ENCODE data around the gene CEP83.
"Not testable (repeated sequence)": the region's sequence is repeated elsewhere in the genome, so short reads cannot be mapped to it uniquely, and the experiment has no call there.

The CEP83 gene

GRCh38 chr12:94401326-94401725 is 58.3 kb downstream of the CEP83 start:
- Histone ChIP-seq H3K27ac (ENCODE audit: low read length) (no peak overlapping the region), H3K9me3 (ENCODE audit: control insufficient read depth, low read depth, low read length) (no peaks in the 10 kb centered on the region), H3K27me3 (ENCODE audit: control insufficient read depth, insufficient read depth, low read length) (no peaks in the 10 kb centered on the region), H3K36me3 (ENCODE audit: control insufficient read depth, low read depth, low read length) (no peaks in the 10 kb centered on the region), H3K4me1 (ENCODE audit: control insufficient read depth, low read depth, low read length) (no peaks in the 10 kb centered on the region), H3K4me3 (ENCODE audit: low read length) (no peak overlapping the region), H3K9ac (ENCODE audit: low read length) (no peak overlapping the region)

GRCh38 chr12:94398685-94399084 is 61.0 kb downstream of the CEP83 start:
- H3K4me1 ChIP-seq (ENCODE audit: control insufficient read depth, low read depth, low read length); H3K9me3 ChIP-seq (ENCODE audit: control insufficient read depth, low read depth, low read length); H3K27ac ChIP-seq (ENCODE audit: low read length); H3K27me3 ChIP-seq (ENCODE audit: control insufficient read depth, insufficient read depth, low read length); H3K9ac ChIP-seq (ENCODE audit: low read length); H3K4me3 ChIP-seq (ENCODE audit: low read length); H3K36me3 ChIP-seq (ENCODE audit: control insufficient read depth, low read depth, low read length): not testable (repeated sequence)

GRCh38 chr12:94397401-94397800 is 62.3 kb downstream of the CEP83 start:
- H3K9me3 ChIP-seq (ENCODE audit: control insufficient read depth, low read depth, low read length) = no peaks in the 10 kb centered on the region
- no peak overlapping the region for H3K27ac ChIP-seq (ENCODE audit: low read length)
- no peaks in the 10 kb centered on the region for H3K4me1 ChIP-seq (ENCODE audit: control insufficient read depth, low read depth, low read length)
- no peaks in the 10 kb centered on the region for H3K36me3 ChIP-seq (ENCODE audit: control insufficient read depth, low read depth, low read length)
- H3K4me3 ChIP-seq (ENCODE audit: low read length) = no peak overlapping the region
- no peak overlapping the region for H3K9ac ChIP-seq (ENCODE audit: low read length)
- no peaks in the 10 kb centered on the region for H3K27me3 ChIP-seq (ENCODE audit: control insufficient read depth, insufficient read depth, low read length)

- not testable (repeated sequence) for H3K4me1 ChIP-seq (ENCODE audit: control insufficient read depth, low read depth, low read length); H3K9ac ChIP-seq (ENCODE audit: low read length); H3K4me3 ChIP-seq (ENCODE audit: low read length); H3K9me3 ChIP-seq (ENCODE audit: control insufficient read depth, low read depth, low read length); H3K27ac ChIP-seq (ENCODE audit: low read length); H3K27me3 ChIP-seq (ENCODE audit: control insufficient read depth, insufficient read depth, low read length); H3K36me3 ChIP-seq (ENCODE audit: control insufficient read depth, low read depth, low read length)
Measured at GRCh38 chr12:94396014-94396413, 63.7 kb downstream of the CEP83 start.

- Histone ChIP-seq H3K36me3 (ENCODE audit: control insufficient read depth, low read depth, low read length) (peaks cover 4% of the 10 kb centered on the region), H3K9me3 (ENCODE audit: control insufficient read depth, low read depth, low read length) (no peaks in the 10 kb centered on the region), H3K4me3 (ENCODE audit: low read length) (peak overlapping the region; percentile 50), H3K9ac (ENCODE audit: low read length) (no peak overlapping the region), H3K27ac (ENCODE audit: low read length) (no peak overlapping the region), H3K27me3 (ENCODE audit: control insufficient read depth, insufficient read depth, low read length) (no peaks in the 10 kb centered on the region), H3K4me1 (ENCODE audit: control insufficient read depth, low read depth, low read length) (peaks cover 3% of the 10 kb centered on the region)
Measured at GRCh38 chr12:94390130-94390485, 69.6 kb downstream of the CEP83 start.

DNA sequence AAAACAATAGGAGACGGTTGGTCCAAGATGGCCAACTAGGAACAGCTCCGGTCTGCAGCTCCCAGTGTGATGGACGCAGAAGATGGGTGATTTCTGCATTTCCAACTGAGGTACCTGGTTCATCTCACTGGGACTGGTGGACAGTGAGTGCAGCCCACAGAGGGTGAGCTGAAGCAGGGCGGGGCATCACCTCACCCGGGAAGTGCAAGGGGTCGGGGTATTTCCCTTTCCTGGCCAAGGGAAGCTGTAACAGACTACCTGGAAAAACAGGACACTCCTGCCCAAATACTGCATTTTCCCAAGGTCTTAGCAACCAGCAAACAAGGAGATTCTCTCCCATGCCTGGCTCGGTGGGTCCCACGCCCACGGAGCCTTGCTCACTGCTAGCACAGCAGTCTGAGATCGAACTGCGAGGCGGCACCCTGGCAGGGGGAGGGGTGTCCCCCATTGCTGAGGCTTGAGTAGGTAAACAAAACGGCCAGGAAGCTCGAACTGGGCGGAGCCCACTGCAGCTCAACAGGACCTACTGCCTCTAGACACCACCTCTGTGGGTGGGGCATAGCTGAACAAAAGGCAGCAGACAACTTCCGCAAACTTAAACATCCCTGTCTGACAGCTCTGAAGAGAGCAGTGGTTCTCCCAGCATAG is 70.1 kb downstream of the CEP83 start:
- not testable (repeated sequence) for H3K27me3 ChIP-seq (ENCODE audit: control insufficient read depth, insufficient read depth, low read length); H3K36me3 ChIP-seq (ENCODE audit: control insufficient read depth, low read depth, low read length); H3K27ac ChIP-seq (ENCODE audit: low read length); H3K9me3 ChIP-seq (ENCODE audit: control insufficient read depth, low read depth, low read length); H3K4me1 ChIP-seq (ENCODE audit: control insufficient read depth, low read depth, low read length); H3K9ac ChIP-seq (ENCODE audit: low read length)
- H3K4me3 ChIP-seq (ENCODE audit: low read length) = peak overlapping the region; percentile 50

- Histone ChIP-seq H3K27me3 (ENCODE audit: control insufficient read depth, insufficient read depth, low read length) (no peaks in the 10 kb centered on the region), H3K4me1 (ENCODE audit: control insufficient read depth, low read depth, low read length) (peaks cover 3% of the 10 kb centered on the region), H3K4me3 (ENCODE audit: low read length) (no peak overlapping the region), H3K9ac (ENCODE audit: low read length) (no peak overlapping the region), H3K27ac (ENCODE audit: low read length) (no peak overlapping the region), H3K9me3 (ENCODE audit: control insufficient read depth, low read depth, low read length) (no peaks in the 10 kb centered on the region), H3K36me3 (ENCODE audit: control insufficient read depth, low read depth, low read length) (peaks cover 4% of the 10 kb centered on the region)
Measured at GRCh38 chr12:94386422-94386821, 73.2 kb downstream of the CEP83 start.

- no peaks in the 10 kb centered on the region for H3K9me3 ChIP-seq (ENCODE audit: control insufficient read depth, low read depth, low read length)
- no peak overlapping the region for H3K27ac ChIP-seq (ENCODE audit: low read length)
- H3K27me3 ChIP-seq (ENCODE audit: control insufficient read depth, insufficient read depth, low read length) = no peaks in the 10 kb centered on the region
- no peak overlapping the region for H3K4me3 ChIP-seq (ENCODE audit: low read length)
- peaks cover 4% of the 10 kb centered on the region for H3K36me3 ChIP-seq (ENCODE audit: control insufficient read depth, low read depth, low read length)
- no peaks in the 10 kb centered on the region for H3K4me1 ChIP-seq (ENCODE audit: control insufficient read depth, low read depth, low read length)
- no peak overlapping the region for H3K9ac ChIP-seq (ENCODE audit: low read length)
Measured at GRCh38 chr12:94384030-94384429, 75.6 kb downstream of the CEP83 start.

DNA sequence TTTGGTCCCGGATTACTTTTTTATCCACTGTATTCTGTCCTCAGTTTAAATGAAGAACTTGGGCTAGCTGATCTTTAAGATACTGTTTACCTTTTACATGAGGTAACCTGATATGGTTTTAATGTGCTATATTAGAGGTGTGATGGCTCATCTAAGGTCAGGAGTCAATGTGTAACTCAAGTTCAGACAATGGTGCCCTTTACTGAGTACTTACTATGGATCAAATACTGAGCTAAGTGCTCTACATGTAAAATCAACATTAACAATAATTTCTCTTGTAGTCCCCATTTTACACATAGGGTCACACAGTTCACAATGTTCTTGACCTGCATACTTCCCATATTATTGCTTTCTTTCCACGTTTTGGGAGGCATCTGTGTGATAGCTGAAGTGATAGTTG is 79.2 kb downstream of the CEP83 start:
- Histone ChIP-seq H3K27ac (ENCODE audit: low read length) (no peak overlapping the region), H3K4me1 (ENCODE audit: control insufficient read depth, low read depth, low read length) (no peaks in the 10 kb centered on the region), H3K9ac (ENCODE audit: low read length) (no peak overlapping the region), H3K36me3 (ENCODE audit: control insufficient read depth, low read depth, low read length) (peaks cover 9% of the 10 kb centered on the region), H3K4me3 (ENCODE audit: low read length) (no peak overlapping the region), H3K27me3 (ENCODE audit: control insufficient read depth, insufficient read depth, low read length) (no peaks in the 10 kb centered on the region), H3K9me3 (ENCODE audit: control insufficient read depth, low read depth, low read length) (no peaks in the 10 kb centered on the region)

DNA sequence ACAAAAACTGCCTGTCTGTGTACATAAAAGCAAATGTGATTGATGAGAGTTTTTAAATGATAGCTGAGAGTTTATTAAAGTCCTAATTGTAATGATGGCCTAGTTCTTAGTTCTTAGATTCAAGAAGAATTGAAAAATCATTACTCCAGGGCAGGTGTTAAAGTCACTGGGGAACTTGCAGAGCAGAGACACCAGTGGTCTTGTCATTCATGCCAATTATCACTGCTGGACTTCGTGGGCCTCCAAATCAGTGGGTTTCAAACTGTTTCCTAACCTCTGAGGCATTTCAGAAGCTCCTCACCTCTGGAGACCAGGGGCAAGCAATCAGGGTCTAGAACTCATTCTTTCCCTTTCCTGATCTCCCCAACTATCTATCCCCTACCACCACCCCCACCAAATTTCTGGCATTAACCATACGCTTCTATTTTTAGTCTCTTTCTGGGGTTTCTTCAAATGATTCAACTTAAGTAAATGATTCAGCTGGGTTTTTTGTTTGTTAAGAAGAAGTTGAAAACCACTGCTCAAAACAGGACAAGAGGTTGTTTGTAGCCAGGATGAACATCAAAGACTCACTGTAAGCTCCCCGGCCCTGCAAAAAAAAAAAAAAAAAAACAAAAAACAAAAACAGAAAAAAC is 80.1 kb downstream of the CEP83 start:
- Histone ChIP-seq H3K4me1 (ENCODE audit: control insufficient read depth, low read depth, low read length) (no peaks in the 10 kb centered on the region), H3K4me3 (ENCODE audit: low read length) (no peak overlapping the region), H3K9me3 (ENCODE audit: control insufficient read depth, low read depth, low read length) (no peaks in the 10 kb centered on the region), H3K9ac (ENCODE audit: low read length) (no peak overlapping the region), H3K36me3 (ENCODE audit: control insufficient read depth, low read depth, low read length) (peaks cover 5% of the 10 kb centered on the region), H3K27me3 (ENCODE audit: control insufficient read depth, insufficient read depth, low read length) (no peaks in the 10 kb centered on the region), H3K27ac (ENCODE audit: low read length) (no peak overlapping the region)

DNA sequence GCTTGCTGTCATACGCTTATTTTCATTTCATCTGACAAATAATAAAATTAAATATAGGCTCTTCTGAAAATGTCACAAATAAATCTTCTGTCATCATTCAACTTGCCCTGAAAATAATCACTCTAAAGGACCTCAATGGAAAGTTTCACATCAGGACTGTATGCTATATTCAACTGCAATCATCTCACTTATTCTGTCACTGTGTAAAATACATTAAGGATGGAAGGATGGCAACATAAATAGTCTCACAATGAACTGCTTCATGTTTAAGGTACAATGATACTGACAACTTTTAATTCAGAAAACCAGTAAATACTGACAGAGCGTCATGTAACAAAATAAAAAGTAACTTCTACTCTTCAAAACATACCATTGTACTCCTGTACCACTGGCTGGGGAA is 82.1 kb downstream of the CEP83 start:
- H3K9me3 ChIP-seq (ENCODE audit: control insufficient read depth, low read depth, low read length) = no peaks in the 10 kb centered on the region
- no peak overlapping the region for H3K27ac ChIP-seq (ENCODE audit: low read length)
- H3K36me3 ChIP-seq (ENCODE audit: control insufficient read depth, low read depth, low read length) = peaks cover 5% of the 10 kb centered on the region
- no peak overlapping the region for H3K9ac ChIP-seq (ENCODE audit: low read length)
- no peak overlapping the region for H3K4me3 ChIP-seq (ENCODE audit: low read length)
- no peaks in the 10 kb centered on the region for H3K27me3 ChIP-seq (ENCODE audit: control insufficient read depth, insufficient read depth, low read length)
- no peaks in the 10 kb centered on the region for H3K4me1 ChIP-seq (ENCODE audit: control insufficient read depth, low read depth, low read length)

DNA sequence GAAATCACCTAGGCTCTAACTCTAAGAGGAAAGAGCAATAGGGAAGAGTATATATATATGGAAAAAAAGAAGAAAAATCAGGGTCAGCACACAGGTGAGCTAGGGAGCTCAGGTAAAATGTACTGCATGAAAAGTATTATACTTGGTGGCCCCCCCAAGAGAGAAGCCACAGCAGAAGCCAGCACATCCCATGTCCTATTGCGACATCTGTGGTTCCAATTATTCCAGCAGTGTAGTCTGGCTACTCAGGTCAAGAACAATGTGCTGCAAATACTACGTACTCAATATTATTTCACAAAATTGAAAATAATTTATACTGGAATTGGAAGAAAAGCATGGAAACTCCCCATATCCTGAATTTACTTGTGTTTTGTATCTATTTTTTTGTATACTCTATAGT is 85.5 kb downstream of the CEP83 start:
- no peak overlapping the region for H3K27ac ChIP-seq (ENCODE audit: low read length)
- no peaks in the 10 kb centered on the region for H3K27me3 ChIP-seq (ENCODE audit: control insufficient read depth, insufficient read depth, low read length)
- peaks cover 5% of the 10 kb centered on the region for H3K36me3 ChIP-seq (ENCODE audit: control insufficient read depth, low read depth, low read length)
- no peak overlapping the region for H3K9ac ChIP-seq (ENCODE audit: low read length)
- no peaks in the 10 kb centered on the region for H3K4me1 ChIP-seq (ENCODE audit: control insufficient read depth, low read depth, low read length)
- no peaks in the 10 kb centered on the region for H3K9me3 ChIP-seq (ENCODE audit: control insufficient read depth, low read depth, low read length)
- no peak overlapping the region for H3K4me3 ChIP-seq (ENCODE audit: low read length)
